Activated naive CD8-positive, alpha-beta T cell treated with anti-CD3 and anti-CD28 coated beads, Interleukin-2, amount 50 U/mL, for 16 hours (primary cell): ENCODE results near the gene CAMTA1.

Source experiments
- DNase-seq: peaks from one replicate; pipeline ENCODE4 v3.0.0-alpha.2; 2020; ENCODE audit warnings: low read depth, low spot score

The CAMTA1 gene

DNA sequence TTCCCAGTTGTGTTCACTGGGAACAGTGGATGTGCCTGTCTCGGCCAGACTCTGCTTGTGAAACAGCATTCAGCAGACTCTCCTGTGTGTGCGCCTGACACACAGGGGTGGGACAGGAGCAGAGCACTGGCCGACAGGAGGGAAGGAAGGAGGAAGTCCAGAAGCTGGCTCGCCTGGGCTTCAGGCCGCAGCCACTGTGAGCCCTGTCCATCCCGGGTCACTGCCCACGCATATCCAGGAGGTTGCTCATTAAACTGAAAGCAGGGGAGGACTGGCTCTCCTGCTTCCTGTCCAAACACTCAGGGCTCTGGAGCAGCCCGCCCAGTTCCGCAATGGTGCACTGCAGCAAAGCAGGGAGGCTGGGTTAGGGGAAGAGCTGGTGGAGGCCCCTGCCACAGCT lies 767.1 kb downstream of the CAMTA1 start:
- DNase-seq: no peak

- no peak for DNase-seq
Observed at GRCh38 chr1:7553042-7553690, 767.9 kb downstream of the CAMTA1 start.

- no peak for DNase-seq
Observed at GRCh38 chr1:7554385-7555235, 769.4 kb downstream of the CAMTA1 start.

GRCh38 chr1:7555391-7556185 lies 770.3 kb downstream of the CAMTA1 start:
- DNase-seq: no peak

GRCh38 chr1:7557301-7557891 lies 772.1 kb downstream of the CAMTA1 start:
- no peak for DNase-seq

DNA sequence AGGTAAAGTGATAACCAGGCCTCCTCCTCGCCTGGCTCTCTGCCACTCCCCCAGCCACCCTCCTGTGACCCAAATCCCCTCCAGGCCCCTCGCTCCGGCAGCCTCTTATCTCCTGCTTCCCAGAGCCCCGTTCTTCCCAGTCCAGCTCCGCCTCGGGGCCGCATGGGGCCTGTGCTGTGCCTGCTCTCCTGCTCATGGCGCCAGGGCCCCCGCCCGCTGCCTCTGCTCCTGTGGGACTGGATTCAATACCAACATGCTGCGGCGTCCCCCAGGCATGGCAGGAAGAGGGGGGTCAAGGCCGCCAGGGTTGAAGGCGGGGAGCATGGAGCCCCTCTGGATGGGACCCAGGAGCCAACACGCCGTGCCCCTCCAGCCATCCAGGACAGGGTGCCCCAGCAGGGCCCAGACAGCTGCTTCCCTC lies 772.8 kb downstream of the CAMTA1 start:
- DNase-seq: no peak

GRCh38 chr1:7558481-7558880 lies 773.2 kb downstream of the CAMTA1 start:
- no peak for DNase-seq

DNA sequence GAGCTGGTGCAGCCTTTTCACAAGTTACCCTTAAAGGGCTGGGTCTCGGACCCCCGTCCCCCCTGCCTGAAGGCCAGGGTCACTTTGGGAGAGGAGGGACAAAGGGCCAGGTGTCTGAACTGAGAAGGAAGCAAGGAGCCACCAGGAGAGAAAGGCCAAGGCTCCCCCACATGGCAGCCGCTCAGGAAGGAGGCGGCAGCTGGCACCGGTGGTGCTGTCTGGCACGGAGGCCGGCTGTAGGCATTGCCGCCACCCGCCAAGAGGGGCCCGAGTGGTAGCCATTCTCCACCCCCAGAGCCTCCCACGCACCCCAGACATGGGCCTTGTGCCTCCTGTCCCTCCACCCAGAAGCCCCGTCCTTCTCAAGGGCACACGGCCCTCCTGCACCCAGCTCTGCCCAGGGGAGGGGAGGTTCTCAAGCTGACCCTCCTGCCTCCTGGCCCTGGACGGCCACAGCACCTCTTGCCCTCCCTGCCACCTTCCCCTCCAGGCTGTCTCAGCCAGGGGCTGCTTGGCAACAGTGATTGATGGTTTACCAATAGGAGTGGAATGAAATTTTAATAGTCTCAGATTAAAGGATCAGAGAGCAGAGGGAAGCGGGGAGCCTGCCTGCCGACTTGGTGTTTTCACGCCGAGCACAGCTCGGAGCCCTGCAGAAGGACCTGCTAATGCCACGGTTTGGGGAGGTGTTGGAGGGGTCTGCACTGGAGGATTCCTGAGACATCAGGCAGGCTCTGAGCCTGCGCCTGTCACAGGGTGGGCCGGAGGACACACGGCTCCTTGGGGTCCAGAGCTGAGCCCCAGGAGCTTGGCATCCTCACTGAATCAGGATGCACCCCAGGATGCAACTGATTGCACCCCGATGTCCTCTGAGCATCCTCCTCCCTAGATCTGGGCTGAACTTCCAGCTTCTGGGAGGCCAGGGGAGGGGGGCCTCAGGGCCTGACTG lies 773.9 kb downstream of the CAMTA1 start:
- no peak for DNase-seq

- no peak for DNase-seq
Observed at GRCh38 chr1:7560128-7560527, 774.9 kb downstream of the CAMTA1 start.

- DNase-seq: no peak
Observed at GRCh38 chr1:7560601-7561181, 775.4 kb downstream of the CAMTA1 start.

- no peak for DNase-seq
Observed at GRCh38 chr1:7561331-7561921, 776.2 kb downstream of the CAMTA1 start.

DNA sequence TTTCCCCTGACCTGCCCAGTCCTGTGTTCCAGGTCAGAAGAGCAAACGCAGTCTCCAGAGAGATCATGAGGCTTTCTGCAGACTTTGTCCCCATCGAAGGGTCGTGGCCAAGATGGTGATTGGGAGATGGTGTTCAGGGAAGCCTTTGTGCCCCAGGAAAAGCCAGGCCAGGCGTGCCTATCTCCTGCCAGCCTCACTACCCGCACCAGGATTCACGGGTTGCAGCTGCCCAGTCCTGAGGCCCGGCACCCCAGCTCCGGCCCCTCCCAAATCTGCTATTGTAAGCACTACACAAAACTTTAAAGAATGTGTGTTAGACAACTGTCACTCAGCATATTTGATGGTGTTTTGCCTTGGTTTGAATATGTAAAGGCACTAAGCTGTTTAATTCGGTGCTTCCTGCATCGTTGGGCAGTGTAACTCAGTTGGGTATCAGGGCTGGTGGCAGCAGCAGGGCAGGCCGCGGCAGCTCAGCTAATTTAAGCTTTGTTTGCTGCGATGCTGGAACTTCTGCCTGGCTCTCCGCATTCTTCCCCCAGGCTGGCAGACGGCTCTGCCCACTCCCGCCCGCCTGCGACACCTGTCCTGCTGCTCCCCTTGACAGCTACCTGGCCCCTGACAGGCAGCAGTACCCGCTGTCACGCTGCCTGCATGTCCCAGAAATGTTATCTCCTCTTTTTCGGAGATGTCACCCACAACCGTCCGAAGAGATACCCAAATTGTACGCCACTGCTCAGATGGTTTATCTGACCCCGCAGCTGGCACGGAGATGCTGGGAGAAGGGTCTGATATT lies 776.9 kb downstream of the CAMTA1 start:
- DNase-seq: no peak

DNA sequence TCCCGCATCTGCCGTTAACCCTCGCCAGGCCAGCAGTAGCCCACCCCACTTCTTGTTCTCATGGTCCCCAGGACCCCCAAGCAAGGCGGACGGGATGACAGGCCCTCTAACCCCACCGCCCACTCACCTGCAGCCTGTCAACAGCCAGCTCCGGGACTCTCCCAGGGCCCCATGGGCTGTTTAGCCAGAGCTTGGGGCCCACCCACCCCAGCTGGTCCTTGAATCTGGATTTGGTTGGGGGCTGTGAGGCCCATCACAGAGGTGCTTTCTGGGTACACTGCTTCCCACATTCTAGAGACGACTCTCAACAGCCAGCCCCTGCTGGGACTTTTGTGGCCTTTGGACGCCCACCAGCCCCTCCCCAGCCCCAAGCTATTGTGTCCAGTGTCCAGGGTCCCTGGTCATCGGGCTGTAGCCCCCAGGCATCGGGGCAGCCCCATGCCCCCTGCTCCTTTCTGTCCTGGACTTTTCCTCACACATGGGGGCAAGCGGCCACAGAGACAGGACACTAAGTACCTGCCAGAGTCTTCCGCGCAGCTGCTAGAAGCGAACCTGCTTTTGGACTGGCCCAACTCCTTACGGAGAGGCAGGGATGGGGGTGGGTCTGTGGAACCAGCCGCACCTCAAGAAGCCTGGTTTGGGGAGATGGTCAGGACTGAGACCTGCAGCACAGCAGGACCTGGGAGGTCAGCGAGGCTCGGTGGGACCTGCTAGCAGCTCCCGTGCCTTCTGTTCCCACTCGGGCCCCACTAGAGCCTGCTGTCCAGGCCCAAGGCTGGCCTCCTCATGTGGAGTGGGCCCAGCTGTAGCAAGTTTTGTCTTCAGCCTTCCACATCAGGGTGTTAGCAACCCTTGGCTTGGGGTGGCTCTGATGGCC lies 777.7 kb downstream of the CAMTA1 start:
- no peak for DNase-seq

DNA sequence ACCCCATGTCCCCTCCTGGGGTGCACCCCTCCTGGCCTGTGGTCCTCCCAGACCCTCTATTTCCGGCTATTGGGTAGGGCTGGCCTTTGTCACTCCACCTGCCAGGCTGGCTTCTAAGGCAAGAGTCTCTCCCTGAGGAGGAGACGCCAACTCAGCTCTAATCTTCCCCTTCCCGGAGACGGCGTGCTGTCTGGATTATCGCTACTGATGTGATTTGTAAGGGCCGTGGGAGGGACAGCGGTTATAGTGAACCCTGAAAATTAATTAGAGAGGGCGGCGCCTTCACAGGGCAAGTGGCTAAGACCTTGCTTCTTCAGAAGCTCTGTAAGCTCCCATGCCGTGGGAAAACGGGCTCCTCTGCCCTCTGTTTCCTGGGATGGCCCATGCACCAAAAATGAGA lies 778.9 kb downstream of the CAMTA1 start:
- DNase-seq: no peak

DNA sequence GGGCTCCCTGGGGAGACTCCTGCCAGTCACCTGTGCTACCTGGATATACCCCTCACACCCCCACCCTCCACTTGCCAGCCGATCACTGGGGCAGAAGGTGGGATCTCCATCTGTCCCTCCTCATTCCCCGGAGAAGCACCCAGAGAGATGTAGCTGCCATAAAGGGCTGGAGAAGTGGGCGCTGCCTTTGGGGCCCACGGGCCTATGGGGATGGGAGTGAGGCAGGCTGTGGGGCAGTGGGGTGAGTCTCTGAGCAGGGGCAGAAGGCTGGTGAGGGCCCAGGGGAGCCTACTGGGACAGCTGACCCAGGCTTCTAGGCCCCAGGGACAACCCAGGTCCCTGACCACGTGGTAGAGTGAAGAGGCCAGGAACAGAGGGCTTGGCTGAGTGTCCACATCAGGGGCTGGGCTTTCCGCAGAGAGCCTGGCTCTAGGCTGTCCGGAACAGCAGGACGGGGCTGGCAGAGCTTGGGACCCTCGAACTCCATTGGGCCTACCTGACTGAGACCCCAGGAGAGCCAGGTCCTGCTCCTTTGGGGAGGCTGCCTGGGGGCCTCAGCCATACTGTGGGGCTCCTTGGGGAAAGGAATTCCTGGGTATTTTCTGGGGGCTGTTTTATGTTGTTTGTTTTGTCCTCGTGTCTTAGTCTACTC lies 780.0 kb downstream of the CAMTA1 start:
- DNase-seq: no peak

DNA sequence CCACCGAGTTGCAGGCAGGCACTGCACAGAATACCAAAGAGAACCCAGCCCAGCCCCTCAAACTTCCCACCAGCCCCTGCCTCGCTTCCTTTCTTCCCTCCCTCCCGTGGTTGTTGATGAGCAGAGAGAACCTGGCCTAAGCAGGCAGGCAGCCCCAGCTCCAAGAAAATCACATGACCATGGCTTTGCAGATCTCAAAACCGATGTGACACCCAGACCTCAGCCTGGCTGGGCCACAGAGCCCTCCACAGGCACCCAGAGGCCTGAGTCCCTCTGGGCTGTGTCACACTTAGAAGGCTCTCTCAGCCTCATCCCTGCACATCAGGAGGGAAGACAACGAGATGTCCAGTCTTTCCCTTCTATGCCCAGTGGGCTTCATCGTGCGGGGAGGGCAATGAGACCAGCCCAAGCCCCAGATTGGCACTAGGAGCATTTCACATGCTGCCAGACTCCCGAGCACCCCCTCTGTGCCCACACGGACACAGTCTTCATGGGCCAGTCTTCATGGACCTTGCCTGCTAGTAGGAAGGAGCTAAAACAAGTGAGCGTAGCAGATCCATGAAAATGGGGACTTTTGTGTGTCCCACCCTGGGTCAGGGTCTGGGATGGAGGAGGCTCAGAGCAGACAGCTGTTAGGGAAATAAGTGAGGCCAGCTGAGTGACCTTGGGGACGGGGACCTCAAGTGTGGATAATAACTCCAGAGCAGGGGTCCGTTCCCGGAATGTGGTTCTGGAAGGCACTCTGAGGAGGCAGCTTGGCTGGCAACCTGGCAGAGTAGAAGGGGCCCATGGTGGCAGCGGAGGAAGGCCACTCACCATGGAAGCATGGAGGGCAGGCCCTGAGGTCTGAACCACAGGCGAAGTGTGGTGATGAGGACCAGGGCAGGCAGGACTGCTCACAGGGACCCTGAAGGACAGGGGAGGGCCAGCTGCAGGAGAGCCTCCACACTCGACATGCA lies 781.4 kb downstream of the CAMTA1 start:
- no peak for DNase-seq

DNA sequence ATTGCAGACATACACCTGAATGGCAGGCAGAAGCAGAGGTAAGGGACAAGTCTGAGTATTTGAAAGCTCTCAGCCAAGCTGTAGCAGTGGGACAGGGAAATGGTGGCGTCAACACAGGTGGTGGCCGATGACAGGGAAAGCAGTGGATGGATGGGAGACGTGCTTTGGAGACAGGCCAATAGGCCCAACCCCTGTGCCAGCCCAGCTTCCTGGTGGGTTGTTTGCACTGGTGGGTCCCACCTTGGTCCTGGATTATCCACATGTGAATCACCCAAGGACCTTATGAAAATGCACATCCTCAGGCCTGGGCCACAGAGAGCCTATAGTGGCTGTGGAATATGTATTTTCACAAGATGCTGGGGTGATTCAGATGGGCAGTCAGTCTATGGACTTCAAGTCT lies 782.1 kb downstream of the CAMTA1 start:
- no peak for DNase-seq
